Lower lobe of right lung (tissue), 2 donors: Measurements from ENCODE around the gene NOVA1. TPM values are rescaled to one million over a fixed set of nuclear protein-coding genes. Genes with fewer than 3 reads are reported as not detected.

Experiments used
- ATAC-seq, 2 donors: fragments of 200-7000 bp; cut with Tn5 transposase; one replicate each; pipeline ENCODE4 v1.9.1; 2020 to 2022; ENCODE audit warnings: mild to moderate bottlenecking in 2 of 2, moderate library complexity in 2 of 2
- DNase-seq: peaks from one replicate; pipeline ENCODE4 v3.0.0-alpha.2; 2020
- H3K27ac ChIP-seq: fragments of 200-600 bp; one replicate; pipeline ENCODE4 v1.8.0; 2022
- H3K27me3 ChIP-seq: fragments of 200-600 bp; one replicate; pipeline ENCODE4 v1.8.0; 2022; ENCODE audit warnings: low read depth
- H3K36me3 ChIP-seq: fragments of 200-600 bp; one replicate; pipeline ENCODE4 v1.8.0; 2022; ENCODE audit warnings: mild to moderate bottlenecking
- H3K4me1 ChIP-seq: fragments of 200-600 bp; one replicate; pipeline ENCODE4 v1.8.0; 2022
- H3K4me3 ChIP-seq: fragments of 200-600 bp; one replicate; pipeline ENCODE4 v1.8.0; 2022; ENCODE audit warnings: mild to moderate bottlenecking
- H3K9me3 ChIP-seq: fragments of 200-600 bp; one replicate; pipeline ENCODE4 v1.8.0; 2022
- CTCF ChIP-seq: fragments of 200-600 bp; IDR thresholded peaks from one replicate; pipeline ENCODE4 v1.8.0; 2022; ENCODE audit warnings: antibody characterized with exemption, mild to moderate bottlenecking
- intact Hi-C: fragments of 100-400 bp; cut with DNase I; formaldehyde crosslinking; loops from one replicate; pipeline ENCODE4 v1.11.0; 2022
- total RNA-seq: library from RNA; stranded (reverse); fragmentation: NEBNext Ultra II Directional; extraction: Animal tissue kit (Norgen Biotek cat#: 25700); gene quantifications from one replicate; pipeline ENCODE4 v1.2.1, GENCODE V29; 2021
- donor health status: DM: no; HTN: yes; CAD: no; lungs with severe emphysema.

NOVA1 gene
- total RNA-seq, 1 donor from 2014 or later, result 3.4 TPM

GRCh38 chr14:26548406-26548805 lies 49.4 kb downstream of the NOVA1 start:
- H3K27ac ChIP-seq, result no peak overlapping the region
- no peak for DNase-seq

GRCh38 chr14:26538176-26538575 lies 59.7 kb downstream of the NOVA1 start:
- intact Hi-C loops, result no loop called here
- no peak for TF ChIP-seq CTCF
- DNase-seq (no peak), ATAC-seq (no peak)
- H3K36me3 ChIP-seq, result no peaks in the 10 kb centered on the region
- H3K27ac ChIP-seq, result no peak overlapping the region
- H3K4me3 ChIP-seq, result no peak overlapping the region
- H3K4me1 ChIP-seq, result no peaks in the 10 kb centered on the region
- H3K27me3 ChIP-seq, result no peaks in the 10 kb centered on the region
- H3K9me3 ChIP-seq, result no peaks in the 10 kb centered on the region

More at GRCh38 chr14:26548406-26548805, 49.4 kb downstream of the NOVA1 start:
- no peaks in the 10 kb centered on the region for H3K4me1 ChIP-seq
- no peak for TF ChIP-seq CTCF
- H3K9me3 ChIP-seq, result no peaks in the 10 kb centered on the region
- no peak for ATAC-seq
- no peak overlapping the region for H3K4me3 ChIP-seq
- H3K36me3 ChIP-seq, result no peaks in the 10 kb centered on the region
- no peaks in the 10 kb centered on the region for H3K27me3 ChIP-seq
- intact Hi-C loops, result no loop called here

GRCh38 chr14:26531894-26532293 lies 65.9 kb downstream of the NOVA1 start:
- no peak for ATAC-seq
- DNase-seq, result no peak
- H3K36me3 ChIP-seq, result no peaks in the 10 kb centered on the region

GRCh38 chr14:26528415-26529182 lies 69.2 kb downstream of the NOVA1 start:
- DNase-seq (no peak), ATAC-seq (no peak)
- intact Hi-C loops, result no loop called here
- H3K9me3 ChIP-seq, result no peaks in the 10 kb centered on the region
- H3K36me3 ChIP-seq, result no peaks in the 10 kb centered on the region
- no peaks in the 10 kb centered on the region for H3K27me3 ChIP-seq
- no peak overlapping the region for H3K4me3 ChIP-seq
- TF ChIP-seq CTCF, result no peak
- H3K27ac ChIP-seq, result no peak overlapping the region
- H3K4me1 ChIP-seq, result no peaks in the 10 kb centered on the region

More at GRCh38 chr14:26531894-26532293, 65.9 kb downstream of the NOVA1 start:
- Histone ChIP-seq H3K27me3 (no peaks in the 10 kb centered on the region), H3K4me3 (no peak overlapping the region), H3K9me3 (no peaks in the 10 kb centered on the region), H3K4me1 (no peaks in the 10 kb centered on the region), H3K27ac (no peak overlapping the region)
- intact Hi-C loops, result no loop called here
- no peak for TF ChIP-seq CTCF

- Histone ChIP-seq H3K27me3 (no peaks in the 10 kb centered on the region), H3K36me3 (no peaks in the 10 kb centered on the region), H3K9me3 (no peaks in the 10 kb centered on the region), H3K4me1 (no peaks in the 10 kb centered on the region), H3K4me3 (no peak overlapping the region), H3K27ac (no peak overlapping the region)
- intact Hi-C loops, result no loop called here
- DNase-seq (no peak), ATAC-seq (no peak)
- no peak for TF ChIP-seq CTCF
These were observed 70.7 kb downstream of the NOVA1 start for GRCh38 chr14:26527095-26527494.
